Inflammatory macrophage treated with lipopolysaccharide for 1 hour (primary cell): Measurements from ENCODE around the gene POC1A.

ENCODE experiments used
- DNase-seq, 2 donors: peaks; one replicate each; pipeline ENCODE4 v3.0.0-alpha.2; 2020 to 2022

POC1A gene

GRCh38 chr3:52097851-52098507 lies 56.2 kb downstream of the POC1A start:
- no peak for DNase-seq

GRCh38 chr3:52095990-52096775 lies 58.0 kb downstream of the POC1A start:
- peak in 1 of 2 donors; percentile 38 for DNase-seq

DNA sequence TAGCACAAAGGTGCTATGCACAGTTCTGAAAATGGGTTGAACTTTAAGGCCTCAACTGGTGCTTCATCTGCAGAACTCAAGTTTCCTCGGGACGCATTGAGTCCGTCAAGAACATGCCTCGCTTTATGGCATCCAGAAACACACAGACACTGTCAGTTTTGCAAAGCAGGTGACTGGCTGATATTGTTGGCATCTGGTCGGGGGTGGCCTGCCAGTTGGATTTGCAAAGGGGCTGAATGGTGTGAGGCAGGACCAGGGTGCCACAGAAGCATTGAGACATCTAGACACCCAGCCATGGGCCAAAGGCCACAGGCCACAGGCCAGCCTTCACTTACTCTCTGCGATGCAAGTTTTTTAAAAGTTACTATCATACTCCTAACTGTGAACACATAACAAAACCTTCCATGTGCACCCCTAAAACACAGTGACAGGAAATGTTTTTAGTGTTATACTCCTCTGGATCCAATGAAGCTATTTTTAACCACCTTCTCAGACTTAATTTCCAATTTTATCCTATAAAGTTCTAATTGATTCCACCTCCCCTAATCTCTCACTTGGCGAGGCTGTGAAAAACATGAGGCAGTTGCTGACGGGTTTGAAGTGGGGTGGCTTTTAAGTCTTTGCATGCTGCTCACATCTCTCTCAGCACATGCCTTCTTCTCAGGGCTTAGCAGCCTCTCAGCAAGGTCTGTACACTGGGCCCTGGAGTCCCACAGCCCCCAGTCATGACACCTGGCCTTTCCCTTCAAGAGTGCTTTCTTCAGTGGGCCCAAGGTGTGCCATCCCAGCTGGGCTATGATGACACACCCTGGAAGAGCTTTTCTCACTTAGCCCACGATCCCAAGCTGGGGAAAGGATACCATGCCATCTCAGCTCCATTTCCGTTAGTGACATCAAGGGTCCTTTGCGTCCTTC lies 59.4 kb downstream of the POC1A start:
- no peak for DNase-seq

DNA sequence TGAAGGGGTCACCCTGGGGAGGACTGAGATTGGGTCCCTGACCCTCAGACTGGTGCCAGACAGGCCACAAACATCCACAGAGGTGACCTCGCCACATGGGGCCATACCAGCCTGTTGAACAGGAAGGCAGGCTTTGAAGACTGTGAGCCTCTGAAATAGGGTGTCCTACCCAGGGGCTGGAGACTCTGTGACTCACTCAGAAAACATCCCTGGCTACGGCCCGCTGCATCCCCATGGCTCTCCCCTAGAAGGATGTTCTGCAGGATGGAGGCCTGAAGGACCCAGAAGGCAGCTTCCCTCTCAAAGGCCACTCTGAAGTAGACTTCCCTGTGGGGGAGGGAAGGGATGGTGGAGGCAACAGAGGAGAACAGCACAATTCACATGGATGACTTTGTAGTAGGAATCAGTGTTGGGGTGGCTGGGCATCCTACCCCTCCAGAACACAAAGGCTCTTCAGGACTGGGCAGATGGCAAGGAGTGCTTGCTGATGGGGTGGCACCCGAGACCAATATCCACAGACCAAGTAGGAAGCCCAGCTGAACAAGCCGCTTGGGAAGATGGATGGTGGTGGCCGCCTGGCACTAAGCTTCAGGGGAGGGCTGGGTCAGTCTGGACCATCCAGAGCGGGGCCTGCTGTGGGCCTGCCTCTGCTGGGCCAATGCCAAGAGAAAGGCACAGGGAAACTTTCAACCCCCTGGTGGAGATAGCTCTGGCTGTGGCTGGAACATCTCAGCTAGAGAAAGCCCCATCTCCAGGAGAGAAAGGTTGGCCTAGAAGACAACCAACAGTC lies 60.3 kb downstream of the POC1A start:
- no peak for DNase-seq

DNA sequence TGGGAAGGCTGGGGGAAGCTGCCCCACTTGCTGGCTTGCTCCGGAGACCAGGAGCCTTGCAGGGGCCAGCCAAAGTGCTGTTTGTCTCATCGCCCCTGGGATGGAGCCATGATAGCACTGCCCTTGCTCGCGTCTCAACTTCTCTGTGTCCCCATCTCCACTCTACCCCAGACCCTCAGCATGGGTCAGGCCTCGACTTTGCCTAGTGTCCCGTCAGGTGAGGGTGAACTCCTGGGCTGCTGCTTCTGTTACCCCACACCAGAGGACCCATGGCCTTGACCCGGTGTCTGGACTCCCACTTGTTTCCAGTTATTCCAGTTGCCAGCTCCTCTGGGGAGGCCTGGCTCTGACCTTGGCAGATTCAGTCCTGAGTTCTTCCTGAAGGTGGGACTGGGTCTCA lies 61.3 kb downstream of the POC1A start:
- DNase-seq = no peak

GRCh38 chr3:52092271-52092660 lies 62.0 kb downstream of the POC1A start:
- no peak for DNase-seq

DNA sequence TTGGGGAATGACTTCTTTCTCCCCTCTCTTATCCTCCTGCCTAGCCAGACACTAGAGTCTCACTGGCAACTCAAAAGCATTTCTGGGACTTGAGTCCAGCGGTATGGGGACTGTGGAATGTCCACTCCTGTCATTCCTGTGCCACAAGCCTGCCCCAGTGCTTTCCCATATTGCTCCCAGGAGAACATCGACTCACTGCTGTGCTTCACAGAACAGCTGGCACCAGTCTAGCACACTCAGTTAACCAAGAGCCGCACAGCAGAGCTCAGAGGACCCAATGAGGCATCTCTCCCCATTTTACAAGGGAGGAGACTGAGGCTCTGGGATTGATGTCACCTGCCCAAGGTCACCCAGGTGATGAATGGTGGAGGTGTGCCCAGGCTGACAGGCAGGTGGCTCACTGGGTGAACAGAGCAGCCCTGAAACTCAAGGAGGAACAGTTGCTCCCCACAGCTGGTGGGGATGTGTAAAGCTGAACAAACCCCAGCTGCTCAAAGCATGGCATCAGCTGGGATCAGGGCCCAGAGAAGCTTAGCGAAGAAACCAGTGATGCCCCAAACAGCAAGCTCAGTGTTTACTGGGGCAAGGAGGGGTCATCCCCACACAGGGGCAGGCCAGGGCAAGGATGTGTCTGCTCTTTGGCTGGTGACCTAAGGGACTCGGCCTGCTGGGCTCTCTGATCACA lies 62.5 kb downstream of the POC1A start:
- no peak for DNase-seq

DNA sequence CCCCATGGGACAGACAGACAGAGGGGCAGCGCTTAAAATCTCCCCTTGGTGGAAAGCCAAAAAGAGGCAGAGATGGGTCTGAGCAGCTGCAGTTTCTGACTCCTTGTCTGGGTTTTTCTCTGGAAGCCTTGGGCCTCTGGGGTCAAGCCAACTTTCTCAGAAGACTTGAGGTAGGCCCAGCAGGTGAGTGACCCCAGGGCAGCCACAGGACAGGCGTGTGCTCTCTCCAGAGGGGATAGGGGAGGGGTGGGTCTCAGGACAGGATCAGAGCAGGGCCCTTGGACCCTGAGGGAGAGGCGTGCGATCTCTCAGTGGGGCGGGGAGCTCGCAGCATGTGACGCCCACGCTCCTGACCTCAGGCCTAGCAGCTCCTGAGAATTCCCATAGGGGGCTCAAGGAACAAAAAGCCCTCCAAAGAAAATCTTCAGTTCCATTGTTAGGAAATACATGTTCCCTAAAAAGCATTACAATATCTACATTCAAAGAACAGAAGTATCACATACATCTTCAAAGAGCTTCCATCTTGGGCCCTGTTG lies 63.2 kb downstream of the POC1A start:
- no peak for DNase-seq

- DNase-seq = peak; percentile 23 to 52
Observed at GRCh38 chr3:52090131-52090932, 63.9 kb downstream of the POC1A start.

GRCh38 chr3:52089691-52090090 lies 64.5 kb downstream of the POC1A start:
- no peak for DNase-seq

- peak; percentile 89 to 90 for DNase-seq
Observed at GRCh38 chr3:52088445-52089367, 65.5 kb downstream of the POC1A start.

DNA sequence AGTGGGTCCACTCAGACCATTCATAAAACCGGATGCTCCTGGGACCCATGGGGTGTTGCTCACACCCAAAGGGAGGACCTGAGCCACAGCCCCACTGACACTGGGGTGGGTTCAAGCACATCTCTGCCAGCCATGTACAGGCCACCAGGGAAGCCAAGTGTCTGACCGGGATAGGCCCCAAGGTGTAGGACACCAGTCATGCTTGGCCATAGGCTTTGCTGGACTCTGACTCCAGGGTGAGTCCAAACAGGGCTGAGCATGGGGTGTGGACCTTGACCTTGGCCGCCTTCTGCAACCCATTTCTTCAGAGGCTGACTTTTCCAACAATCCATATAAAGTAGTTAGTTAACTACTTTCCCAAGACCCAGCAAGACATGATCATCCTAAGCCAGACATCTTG lies 66.5 kb downstream of the POC1A start:
- DNase-seq = no peak

DNA sequence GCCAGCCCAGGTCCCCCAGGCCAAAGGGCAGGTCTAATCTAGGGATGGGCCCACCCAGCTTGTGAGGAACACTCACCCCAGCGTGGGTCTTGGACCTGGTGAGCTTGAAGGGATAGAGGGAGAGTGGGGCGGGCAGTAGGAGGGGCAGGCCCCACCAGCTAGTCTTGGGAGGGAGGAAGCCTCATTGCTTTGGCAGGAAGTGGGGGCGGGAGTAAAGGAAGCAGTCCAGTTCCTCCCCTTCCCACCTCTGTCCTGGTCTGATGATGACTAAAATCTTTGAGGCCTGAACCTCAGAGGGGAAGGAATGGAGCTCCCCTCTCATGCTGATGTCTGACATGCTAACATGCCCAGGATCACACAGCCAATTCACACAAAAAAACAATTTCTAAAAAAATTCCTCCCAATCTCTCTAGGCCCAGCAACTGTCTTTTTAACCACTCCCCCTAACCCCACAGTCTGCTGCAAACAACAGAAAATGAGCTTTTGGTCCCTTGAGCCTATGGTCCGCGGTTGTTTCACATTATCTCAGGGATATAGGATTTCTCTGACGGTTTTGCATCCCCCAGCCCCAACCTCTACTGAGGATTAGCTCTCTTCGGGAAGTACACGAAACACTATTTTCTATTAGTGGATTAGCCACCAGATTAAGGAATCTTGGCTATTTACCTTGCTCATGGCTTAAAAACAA lies 67.1 kb downstream of the POC1A start:
- DNase-seq = peak; percentile 63 to 86

- no peak for DNase-seq
Observed at GRCh38 chr3:52086461-52086860, 67.8 kb downstream of the POC1A start.

GRCh38 chr3:52085681-52086282 lies 68.4 kb downstream of the POC1A start:
- DNase-seq = peak; percentile 20 to 64

DNA sequence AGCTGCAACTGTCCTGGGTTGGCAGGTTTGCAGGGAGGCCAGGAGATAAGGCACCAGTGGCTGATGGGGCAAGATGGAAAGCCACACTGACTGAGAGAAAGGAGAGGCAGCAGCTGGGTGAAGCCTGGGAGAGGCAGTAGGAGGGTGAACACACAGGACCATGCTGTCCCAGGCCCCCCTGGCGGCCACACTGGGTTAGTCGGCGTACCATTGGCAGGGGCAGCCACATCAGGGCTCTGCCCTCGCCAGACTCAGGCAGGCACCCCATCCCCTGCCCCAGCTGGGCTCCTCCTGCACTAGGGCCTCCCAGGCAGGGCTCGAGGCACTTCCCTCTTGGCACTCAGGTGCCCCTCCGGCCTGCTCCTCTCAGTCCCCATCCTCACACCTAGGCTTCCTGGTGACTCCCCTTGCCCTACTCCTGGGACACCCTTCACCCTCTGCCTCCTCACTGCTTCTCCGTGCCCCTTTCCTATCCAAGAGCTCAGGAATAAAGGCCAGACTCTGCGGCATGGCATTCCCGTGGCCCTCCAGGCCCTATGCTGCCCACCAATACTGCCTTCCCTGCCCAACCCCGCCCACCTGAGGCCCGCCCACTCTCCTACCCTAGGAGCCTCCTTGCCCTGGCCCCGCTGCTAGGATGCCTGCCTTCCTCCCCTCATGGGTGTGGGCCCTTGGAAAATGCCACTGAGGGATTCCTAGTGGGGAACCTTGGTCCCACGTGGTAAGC lies 69.1 kb downstream of the POC1A start:
- no peak for DNase-seq

DNA sequence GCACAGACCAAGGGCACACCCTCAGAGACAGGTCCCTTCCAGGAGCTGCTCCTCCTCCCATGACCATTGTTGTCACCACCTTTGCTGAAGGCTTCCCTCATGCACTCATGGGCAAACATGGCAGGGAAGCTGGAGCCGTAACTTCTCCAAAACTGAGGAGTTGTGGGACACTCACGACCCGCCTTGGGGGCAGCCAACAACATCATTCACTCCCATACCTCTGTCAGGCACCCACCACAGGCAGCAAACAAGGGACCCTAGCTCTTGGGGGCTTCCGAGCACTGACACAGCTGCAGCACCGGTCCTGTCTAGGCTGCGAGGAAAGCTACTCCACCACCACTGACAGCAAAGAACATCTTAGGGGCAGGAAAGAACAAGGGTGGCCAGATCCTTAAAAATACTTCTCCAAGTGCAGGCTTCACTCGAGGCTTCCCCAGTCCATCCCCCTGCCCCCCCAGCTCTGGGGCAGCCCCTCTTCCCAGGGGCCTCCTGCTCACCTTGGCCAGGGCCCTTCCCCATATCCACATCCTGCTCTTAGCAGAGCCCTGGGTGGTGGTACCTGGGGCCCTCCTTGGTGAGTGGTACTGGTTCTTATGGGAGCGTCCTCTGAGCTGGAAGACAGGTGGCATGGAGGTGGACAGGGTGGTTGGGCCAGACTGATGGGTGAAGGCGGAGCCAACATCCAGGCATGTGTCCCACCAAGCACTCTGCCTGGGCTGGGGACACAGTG lies 69.8 kb downstream of the POC1A start:
- DNase-seq = no peak
